Stimulated activated CD8-positive, alpha-beta memory T cell treated with anti-CD3 and anti-CD28 coated beads, Interleukin-7, amount 100 ng/mL, for 48 hours (primary cell): ENCODE results near the gene RYR3.

ENCODE experiments used
- DNase-seq, 2 donors: peaks; one replicate each; pipeline ENCODE4 v3.0.0-alpha.2; 2020; ENCODE audit warnings: low read depth in 1 of 2; ENCODE audit errors: extremely low read depth in 1 of 2

The RYR3 gene

DNA sequence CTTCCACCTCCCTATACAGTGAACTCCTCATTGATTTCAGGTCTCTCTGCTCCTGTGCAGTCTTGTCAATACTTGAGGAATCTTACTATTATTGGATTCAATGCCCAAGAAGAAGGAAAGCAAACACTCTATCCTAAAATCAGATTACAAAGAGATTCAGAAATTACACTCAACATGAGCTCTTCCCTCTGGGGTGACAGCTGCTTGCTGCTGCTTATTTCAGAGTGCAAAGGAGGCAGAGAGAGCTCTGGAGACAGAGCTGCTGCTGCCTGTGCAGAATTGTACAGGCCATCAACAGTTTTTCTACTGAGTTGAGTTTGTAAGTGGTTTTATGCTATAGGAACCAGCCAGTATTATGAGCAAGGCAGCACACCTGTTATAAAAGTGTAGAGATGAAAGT lies 7.1 kb downstream of the RYR3 start:
- no peak for DNase-seq

DNA sequence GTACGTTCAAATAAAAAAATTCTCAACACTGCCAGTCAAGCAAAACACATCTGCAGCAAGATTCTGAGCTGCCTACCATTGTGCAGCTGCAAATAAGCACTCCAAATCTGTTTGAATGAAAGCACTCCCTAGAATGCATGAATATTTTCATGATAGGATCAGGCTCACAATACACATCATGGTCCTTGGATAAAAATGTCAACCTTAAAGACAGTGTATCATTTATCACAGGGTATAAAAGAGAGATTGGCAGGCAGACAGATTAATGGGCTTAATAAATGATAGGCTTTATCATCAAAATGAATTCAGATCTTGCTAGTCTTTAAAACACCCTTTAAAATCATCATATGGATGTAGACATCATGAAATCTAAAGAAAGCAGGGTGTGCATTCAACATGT lies 9.2 kb downstream of the RYR3 start:
- no peak for DNase-seq

DNA sequence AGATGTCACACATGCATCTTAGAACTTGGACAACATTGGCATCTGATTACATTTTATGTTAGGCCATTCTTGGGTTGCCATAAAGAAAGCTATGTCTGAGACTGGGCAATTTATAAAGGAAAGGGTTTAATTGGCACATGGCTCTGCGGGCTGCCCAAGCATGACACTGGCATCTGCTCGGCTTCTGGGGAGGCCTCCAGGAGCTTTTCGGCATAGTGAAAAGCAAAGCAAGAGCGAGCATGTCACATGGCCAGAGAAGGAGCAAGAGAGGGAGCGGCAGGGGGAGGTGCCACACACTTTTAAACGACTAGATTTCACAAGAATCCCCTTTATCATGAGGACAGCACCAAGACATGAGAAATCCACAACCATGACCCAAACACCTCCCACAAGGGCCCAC lies 11.3 kb downstream of the RYR3 start:
- no peak for DNase-seq

DNA sequence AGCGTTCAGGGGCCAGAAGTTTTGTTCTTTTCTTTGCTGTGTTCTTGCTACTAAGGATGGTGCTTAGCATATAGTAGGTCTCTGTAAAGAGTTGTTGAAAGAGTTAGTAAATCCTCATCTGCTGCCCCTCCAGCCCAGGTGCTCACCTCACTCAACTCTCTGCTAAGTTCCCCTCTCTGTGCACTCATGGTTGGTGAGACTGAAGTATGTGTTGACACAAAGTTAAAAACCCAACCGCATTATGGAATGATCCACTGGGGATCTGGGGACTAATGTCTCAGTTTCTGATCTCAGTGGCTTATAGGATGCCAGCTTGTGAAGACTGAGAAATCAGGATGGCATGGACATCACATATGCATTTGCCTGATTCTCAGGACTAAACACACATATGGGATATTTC lies 13.8 kb downstream of the RYR3 start:
- DNase-seq: no peak

DNA sequence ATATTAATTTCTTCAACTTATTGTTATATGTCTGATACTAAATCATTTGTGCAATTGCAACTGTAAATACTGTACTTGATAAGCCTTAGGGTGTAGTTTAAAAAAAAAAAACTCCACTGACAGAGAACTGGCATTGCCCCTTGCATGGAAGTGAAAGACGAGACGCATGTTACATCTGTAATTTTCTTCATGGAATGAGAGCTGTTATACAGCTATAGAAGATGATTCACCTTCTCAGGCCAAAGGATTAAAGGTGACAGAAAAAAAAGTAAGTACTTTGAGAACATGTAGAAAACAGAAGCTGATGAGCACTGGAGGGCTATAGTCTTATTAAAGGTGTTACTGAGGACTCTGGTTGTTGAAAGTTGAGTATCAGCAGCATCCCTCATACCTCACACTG lies 16.1 kb downstream of the RYR3 start:
- DNase-seq: no peak

DNA sequence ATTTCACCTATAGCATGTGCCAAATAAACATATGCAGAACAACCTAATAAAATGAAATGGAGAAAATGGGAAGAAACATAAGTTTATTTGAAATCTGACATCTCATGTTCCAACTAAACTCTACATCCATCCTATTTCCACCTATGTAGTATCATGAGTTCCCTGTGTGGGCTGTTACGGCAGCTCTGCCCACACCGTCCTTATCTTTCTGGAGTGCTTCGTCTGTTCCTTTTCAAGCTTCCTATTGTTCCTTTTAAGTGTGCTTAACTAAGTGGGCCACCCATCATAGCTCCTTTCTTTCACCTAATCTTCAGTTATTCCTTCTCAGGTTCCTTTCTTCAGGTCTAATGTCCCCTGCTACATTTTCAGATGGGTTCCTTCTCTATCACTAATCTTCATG lies 17.3 kb downstream of the RYR3 start:
- no peak for DNase-seq

DNA sequence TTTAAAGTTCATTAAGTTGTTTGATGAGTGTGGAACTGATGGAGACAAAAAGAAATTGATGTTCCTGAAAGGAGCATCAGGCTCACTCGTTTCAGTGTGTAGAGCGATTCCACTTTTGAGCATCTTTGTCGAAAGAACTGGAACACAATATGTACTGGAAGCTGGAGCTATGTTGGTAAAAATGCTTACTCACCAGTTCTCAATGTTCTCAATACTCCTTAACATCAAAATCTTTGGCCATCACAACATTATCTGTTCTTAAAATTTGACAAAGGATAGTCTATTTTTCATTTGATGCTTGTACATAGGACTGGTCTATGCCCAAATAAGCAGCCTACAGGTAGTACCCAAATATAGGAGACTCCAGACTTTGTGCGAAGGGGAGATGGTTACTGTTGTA lies 18.7 kb downstream of the RYR3 start:
- DNase-seq: no peak

DNA sequence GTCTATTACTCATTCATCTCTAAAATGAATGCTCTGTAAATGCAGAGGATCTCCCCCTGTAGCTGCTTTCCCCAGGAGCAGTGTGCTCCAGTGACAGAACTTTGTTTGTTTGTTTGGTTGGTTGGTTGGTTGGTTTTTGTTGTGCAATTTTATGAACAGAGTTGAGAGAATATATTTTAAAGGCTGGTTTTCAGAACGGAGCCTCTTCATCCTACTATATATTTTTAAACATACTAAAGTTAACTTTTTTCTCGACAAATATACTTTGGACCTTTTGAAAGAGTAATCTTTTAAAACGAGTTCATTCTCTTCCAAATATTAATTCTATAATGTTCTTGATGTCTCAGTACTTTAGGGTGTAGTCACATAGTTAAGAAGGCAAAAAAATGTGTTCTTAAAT lies 20.2 kb downstream of the RYR3 start:
- no peak for DNase-seq

DNA sequence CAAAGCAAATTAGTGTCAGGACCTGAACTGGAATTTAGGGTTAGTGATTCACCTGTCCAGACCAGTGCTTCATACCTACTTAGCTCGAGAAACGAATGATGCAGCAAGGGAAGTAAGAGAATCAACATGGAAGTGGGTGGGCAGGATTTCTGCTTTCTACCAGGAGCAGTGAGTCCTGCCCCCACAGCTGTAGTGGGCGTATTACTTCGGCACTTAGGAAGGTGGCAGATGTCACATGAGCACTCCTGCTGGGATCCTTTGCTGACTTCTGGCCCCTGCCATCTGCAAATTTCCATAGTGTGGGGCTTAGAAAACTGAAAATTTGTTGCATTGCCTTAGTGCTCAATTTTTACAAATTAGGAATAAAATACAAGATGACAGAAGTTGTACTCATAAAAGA lies 31.2 kb downstream of the RYR3 start:
- no peak for DNase-seq

DNA sequence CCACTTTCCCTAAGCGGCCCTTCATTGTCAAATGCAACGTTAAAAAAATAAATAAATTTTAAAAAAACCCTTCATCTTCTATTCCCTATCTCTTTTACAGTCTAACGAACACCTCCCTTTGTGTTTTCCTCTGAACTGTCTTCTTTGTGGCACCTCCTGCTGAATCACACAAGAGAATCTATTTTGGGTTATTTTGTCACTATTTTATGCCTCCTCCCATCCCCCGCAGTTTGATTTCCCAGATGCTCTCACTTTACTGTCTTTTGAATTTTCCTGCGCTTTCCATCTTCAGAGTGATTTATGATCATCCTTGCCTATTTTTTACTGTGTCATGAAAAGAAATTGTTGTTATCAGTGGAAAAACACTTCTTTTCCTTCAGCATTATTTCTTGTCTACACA lies 32.5 kb downstream of the RYR3 start:
- DNase-seq: no peak

DNA sequence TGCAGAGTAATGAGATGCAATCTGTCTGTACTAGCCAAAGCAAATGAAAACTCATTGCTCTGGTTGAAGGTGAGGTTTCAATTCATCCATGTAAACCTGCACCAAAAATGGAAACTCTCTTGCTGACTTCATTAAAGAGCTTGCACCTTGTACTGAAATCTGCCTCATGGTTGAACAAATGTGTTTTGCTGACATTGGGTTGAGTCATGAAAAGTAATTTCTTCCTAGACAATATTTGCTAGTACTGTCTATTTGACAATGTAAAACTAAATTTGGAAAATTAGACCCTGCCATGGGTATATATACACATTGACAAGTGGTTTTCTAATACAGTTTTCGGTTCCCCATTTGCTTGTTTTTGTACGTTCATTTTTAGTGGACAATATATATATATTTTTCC lies 33.3 kb downstream of the RYR3 start:
- no peak for DNase-seq

DNA sequence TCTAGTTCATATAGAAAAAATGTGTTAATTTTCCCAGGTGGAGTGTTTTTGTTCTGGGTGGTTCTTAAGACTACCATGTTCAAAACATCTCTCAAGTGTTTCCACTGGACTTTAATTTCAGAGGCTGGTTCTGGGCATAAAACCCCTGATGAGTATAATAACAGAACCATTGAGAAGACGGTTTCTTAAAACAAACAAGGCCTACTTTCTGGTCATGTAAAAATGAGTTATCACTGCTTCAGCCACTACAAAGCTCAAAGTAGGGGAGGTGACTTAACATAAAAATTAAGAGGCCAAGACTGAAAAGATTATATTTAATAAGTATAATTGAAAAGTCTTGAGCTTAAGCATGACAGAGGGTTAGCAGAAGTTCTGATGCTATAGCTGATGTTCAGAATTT lies 33.8 kb downstream of the RYR3 start:
- DNase-seq: no peak

DNA sequence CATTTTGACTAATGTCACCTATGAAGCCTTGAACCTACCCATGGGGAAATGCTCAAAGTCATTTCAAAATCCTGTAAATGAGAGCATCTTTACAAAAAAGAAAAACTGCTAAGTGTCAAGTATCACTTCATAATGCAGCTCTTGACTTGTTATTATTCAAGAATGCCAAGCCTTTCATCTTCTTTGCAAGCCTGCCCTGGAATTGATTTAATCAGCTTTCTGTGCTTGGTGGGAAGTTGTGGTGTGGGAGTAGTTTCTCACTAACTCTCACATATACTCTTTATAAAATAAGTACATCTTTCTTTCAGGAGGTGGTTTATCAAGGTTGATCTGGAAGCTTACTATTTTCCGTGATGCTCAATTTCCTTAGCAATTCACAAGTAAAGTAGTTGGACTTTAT lies 43.6 kb downstream of the RYR3 start:
- DNase-seq: no peak

DNA sequence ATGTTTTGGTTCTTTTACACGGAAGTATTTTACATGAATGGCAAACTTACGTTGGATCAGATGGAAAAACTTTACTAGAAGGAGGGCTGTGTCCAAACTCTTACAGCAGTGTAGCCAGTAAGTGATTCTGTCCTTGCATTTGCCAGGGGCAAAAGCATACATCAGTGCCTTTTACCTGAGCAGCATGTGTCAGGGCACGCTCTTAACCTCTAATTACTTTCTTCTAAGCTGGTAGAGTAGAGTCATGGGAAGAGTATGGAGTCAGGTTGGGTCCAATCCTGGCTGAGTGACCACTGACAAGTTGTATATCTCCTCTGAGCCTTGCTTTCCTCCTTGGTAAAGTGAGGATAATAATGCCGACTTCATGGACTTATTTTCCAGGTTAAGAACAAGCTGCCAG lies 47.1 kb downstream of the RYR3 start:
- DNase-seq: no peak

DNA sequence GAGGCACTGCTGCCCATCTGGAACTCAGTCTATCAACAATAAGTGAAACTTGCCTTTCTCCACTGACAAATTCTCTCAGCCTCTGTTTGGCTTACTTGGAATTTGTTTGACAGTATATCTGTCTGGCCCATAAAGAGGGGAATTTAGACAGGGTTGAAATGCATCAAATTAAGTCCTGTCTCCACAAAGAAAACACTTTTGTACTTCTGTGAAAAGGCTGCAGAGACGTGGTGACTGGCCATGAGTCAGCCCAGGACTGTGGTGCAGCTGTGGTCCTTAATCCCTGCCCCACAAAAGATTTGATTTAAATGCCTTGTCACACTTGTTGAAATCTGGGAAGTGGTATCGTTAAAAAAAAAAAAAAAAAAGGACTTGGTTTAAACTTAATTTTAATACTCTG lies 47.5 kb downstream of the RYR3 start:
- no peak for DNase-seq

DNA sequence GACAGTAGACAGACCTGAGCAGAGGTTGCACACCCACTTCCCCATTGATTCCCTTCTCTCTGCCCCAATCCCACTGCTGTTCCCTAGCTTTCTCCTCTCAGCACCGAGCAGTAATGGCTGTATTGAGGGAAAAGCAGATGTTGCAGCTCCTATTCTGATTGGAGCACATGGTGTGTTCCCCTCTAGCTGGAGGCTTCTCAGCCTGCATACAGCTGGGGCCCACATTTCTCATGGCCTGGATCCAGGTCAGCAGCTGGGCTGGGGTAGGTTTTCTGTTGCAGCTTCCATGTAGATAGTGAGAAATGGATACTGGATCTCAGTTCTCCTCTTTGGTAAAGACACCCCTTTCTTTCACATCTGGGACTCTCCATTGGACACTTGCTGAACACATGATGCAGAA lies 50.1 kb downstream of the RYR3 start:
- no peak for DNase-seq

DNA sequence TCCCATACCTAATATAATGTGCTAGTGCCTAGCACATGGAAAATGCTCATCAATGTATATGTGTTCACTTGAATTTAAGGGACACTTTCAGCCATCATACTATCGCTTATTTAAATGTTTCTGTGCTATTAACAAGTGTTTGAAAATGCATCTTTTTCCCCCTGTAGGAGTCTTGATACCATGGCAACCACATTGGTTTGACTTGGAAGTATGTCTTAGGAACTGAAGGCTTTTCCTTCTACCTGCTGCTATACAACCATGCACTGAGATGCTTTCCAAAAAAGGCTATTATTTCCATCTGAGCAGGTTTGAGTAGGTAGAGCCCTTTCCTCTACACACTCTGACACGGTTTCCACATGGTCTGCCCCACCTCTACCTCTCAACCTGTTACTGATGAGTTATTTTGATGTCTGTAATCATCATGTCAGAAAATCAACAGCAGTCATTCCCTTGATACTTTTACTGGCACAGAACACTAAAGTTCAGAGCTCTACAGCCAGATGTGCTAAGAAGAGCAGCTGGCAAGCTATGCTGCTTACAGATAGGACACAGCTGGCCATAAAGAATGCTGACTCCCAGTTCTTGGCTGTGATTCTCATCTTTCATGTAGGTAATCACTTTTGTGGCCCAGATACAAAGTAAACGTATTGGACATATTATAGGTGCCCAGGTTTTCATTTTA lies 59.3 kb downstream of the RYR3 start:
- no peak for DNase-seq

DNA sequence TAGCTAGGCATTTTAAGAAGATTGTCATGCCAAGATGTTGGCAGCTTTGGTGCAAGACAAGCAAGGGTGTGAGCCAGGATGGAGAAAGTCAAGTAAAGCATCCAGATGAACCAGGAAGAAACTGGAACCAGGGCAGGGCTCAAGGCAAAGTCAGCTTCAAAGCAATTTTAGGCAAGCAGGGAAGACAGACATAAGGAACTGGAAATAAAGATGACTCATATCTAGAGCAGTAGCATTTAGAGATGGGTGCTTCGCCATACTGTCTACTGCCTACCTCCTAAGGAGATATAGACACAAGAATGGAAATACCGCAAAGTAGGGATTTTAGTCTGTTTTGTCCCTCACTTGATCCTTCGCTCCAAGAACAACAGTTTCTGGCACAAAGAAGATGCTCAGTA lies 59.9 kb downstream of the RYR3 start:
- no peak for DNase-seq

DNA sequence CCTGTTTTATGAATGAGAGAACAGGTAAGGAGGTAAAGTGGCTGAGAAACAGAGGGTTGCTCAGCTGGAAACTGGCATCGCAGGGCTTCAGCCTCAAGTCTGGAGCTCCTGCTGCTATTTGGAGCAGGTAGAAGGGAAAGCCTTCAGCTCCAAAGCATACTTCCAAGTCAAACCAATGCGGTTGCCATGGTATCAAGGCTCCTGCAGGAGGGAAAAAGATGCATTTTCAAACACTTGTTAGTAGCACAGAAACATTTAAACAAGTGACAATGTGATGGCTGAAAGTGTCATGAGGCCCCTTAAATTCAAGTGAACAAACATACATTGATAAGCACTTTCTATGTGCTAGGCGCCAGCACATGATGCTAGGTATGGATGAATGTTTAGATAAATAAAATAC lies 60.4 kb downstream of the RYR3 start:
- DNase-seq: no peak

DNA sequence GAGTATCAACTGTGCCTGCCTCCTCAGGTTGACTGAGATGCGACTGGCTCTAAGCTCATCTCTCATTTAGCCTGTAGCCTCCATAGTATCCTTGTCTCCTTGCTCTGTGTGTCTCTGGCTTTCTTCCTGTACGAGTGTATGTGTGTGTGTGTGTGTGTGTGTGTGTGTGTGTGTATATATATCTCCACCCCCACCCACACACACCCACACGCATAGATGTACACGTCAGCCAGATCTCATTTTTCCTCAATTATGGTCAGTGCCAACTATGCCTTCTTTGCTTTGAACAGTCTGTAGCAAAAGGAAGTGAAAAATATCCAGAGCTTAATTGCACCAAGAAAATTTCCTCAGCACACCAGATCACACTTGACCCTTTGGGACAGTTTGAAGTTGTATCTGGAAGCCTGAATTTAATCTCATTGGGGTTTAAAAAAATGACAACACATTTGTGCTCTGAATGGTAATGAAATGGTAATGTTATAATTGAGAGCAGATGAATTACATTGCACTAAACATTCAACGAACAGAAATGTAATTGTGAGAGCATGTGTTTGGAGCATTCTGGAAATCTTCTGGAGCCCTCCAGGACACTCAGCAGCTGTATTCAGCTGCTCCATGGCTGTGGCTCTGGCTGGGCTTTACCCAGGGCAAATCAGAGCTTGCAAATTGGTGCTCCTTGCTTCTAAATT lies 63.6 kb downstream of the RYR3 start:
- DNase-seq: no peak

DNA sequence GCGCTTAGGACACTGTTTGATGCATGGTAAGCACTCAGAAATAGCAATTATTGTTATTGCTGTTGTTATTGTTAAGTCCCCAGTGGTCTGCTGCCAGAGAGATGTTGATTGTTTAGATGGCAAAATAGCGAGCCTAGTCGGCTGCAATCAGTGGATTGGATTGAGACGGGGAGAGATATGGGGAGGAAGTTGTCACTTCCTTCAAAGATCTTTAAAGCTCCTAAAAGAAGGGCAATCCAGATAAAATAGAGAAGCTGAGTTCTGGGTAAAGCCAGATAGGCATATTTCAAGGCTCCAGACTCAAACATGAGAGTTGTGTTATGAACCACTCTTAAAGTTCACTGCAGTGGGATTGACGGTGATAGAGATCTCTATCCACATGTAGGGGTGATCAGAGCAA lies 64.5 kb downstream of the RYR3 start:
- DNase-seq: no peak

DNA sequence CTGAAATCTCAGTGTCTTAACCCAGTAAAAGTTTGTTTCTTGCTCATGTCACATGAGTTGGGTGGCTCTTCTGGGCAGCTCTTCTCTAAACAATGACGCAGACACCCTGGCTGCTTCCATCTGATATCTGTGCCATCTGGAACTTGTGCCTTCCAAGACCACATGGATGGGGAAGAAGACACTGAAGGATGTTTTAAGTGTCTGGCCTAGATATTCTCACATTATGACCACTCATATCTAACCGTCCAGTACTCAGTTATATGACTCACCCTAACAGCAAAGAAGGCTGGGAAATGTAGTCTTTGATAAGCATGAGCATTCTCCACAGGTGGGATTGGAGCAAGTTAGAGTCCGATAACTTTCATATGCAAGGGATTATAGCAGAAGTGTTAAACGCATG lies 66.4 kb downstream of the RYR3 start:
- no peak for DNase-seq

DNA sequence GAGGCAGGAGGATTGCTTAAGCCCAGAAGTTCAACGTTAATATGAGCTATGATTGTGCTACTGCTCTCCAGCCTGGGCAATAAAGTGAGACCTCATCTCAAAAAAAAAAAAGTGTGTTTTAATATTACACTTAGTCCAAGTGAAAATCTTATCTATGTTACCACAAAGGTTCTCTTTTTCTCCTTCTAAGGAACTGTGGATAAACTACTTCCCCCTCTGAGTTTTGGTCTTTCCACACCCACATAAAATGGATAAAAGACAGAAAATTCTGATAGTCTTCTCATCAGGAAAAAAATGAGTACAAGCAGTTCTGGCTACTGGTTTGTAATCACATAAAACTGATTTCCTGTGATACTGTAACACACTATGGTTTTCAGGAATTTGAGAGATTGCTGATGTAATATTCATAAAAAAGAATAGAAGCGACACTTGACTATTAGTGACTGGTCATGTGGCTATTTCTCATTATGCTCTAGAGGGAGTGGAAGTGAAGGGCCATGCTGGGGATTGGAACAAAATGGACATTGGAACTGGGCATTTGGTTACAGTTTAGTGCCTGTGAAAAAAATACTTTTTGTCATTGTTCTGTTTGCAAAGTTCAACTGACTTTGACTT lies 68.2 kb downstream of the RYR3 start:
- no peak for DNase-seq
